ENCODE data around the gene UACA. TPM values are rescaled to one million over a fixed set of nuclear protein-coding genes. Genes with fewer than 3 reads are reported as not detected.

Gene UACA
- total and polyA plus RNA-seq, 2 donors from 2014 or later: 49.6 to 92.7 TPM

- no peaks in the 10 kb centered on the region for H3K27me3 ChIP-seq (ENCODE audit: control insufficient read depth, insufficient read depth, low read length)
- H3K4me1 ChIP-seq (ENCODE audit: control insufficient read depth in 2 of 3, insufficient read depth in 2 of 3, low read depth in 1 of 3, low read length in 3 of 3): peaks cover 0 to 2% (median 0%) of the 10 kb centered on the region in 3 donors
- H3K36me3 ChIP-seq (ENCODE audit: control insufficient read depth in 2 of 3, insufficient read depth in 3 of 3, low read length in 3 of 3): no peaks in the 10 kb centered on the region
- H3K9ac ChIP-seq (ENCODE audit: low read length in 3 of 3): no peak overlapping the region
- no peaks in the 10 kb centered on the region for H3K9me3 ChIP-seq (ENCODE audit: control insufficient read depth in 2 of 3, insufficient read depth in 1 of 3, low read length in 3 of 3)
- no peak for FAIRE-seq
- no peak overlapping the region for H3K27ac ChIP-seq (ENCODE audit: low read depth in 2 of 2, low read length in 2 of 2)
- H3K4me3 ChIP-seq (ENCODE audit: low read length in 3 of 3): no peak overlapping the region
- intact Hi-C loops (cut with DNase I): no loop called here
- no peak for TF ChIP-seq CTCF (IDR thresholded peaks at IDR 0.05; ENCODE audit: borderline replicate concordance, extremely low read depth, insufficient read depth)
- DNase-seq: no peak
These were observed 150.1 kb downstream of the UACA start for GRCh38 chr15:70613271-70613670.

- no peak overlapping the region for H3K27ac ChIP-seq (ENCODE audit: low read depth in 2 of 2, low read length in 2 of 2)
- no peaks in the 10 kb centered on the region for H3K27me3 ChIP-seq (ENCODE audit: control insufficient read depth, insufficient read depth, low read length)
- FAIRE-seq (no peak), DNase-seq (no peak)
- TF ChIP-seq CTCF (IDR thresholded peaks at IDR 0.05; ENCODE audit: borderline replicate concordance, extremely low read depth, insufficient read depth): no peak
- intact Hi-C loops (cut with DNase I): no loop called here
- H3K4me1 ChIP-seq (ENCODE audit: control insufficient read depth in 2 of 3, insufficient read depth in 2 of 3, low read depth in 1 of 3, low read length in 3 of 3): peaks cover 0 to 2% (median 0%) of the 10 kb centered on the region in 3 donors
- no peaks in the 10 kb centered on the region for H3K36me3 ChIP-seq (ENCODE audit: control insufficient read depth in 2 of 3, insufficient read depth in 3 of 3, low read length in 3 of 3)
- H3K9ac ChIP-seq (ENCODE audit: low read length in 3 of 3): no peak overlapping the region
- H3K4me3 ChIP-seq (ENCODE audit: low read length in 3 of 3): no peak overlapping the region
- H3K9me3 ChIP-seq (ENCODE audit: control insufficient read depth in 2 of 3, insufficient read depth in 1 of 3, low read length in 3 of 3): no peaks in the 10 kb centered on the region
These were observed 152.1 kb downstream of the UACA start for GRCh38 chr15:70611286-70611685.

GRCh38 chr15:70610541-70610940 lies 152.8 kb downstream of the UACA start:
- no peak overlapping the region for H3K9ac ChIP-seq (ENCODE audit: low read length in 3 of 3)
- intact Hi-C loops (cut with DNase I): no loop called here
- no peaks in the 10 kb centered on the region for H3K36me3 ChIP-seq (ENCODE audit: control insufficient read depth in 2 of 3, insufficient read depth in 3 of 3, low read length in 3 of 3)
- H3K27me3 ChIP-seq (ENCODE audit: control insufficient read depth, insufficient read depth, low read length): no peaks in the 10 kb centered on the region
- FAIRE-seq (no peak), DNase-seq (no peak)
- no peak for TF ChIP-seq CTCF (IDR thresholded peaks at IDR 0.05; ENCODE audit: borderline replicate concordance, extremely low read depth, insufficient read depth)
- no peak overlapping the region for H3K27ac ChIP-seq (ENCODE audit: low read depth in 2 of 2, low read length in 2 of 2)
- H3K9me3 ChIP-seq (ENCODE audit: control insufficient read depth in 2 of 3, insufficient read depth in 1 of 3, low read length in 3 of 3): no peaks in the 10 kb centered on the region
- H3K4me3 ChIP-seq (ENCODE audit: low read length in 3 of 3): no peak overlapping the region
- H3K4me1 ChIP-seq (ENCODE audit: control insufficient read depth in 2 of 3, insufficient read depth in 2 of 3, low read depth in 1 of 3, low read length in 3 of 3): peaks cover 0 to 2% (median 2%) of the 10 kb centered on the region in 3 donors

GRCh38 chr15:70609889-70610288 lies 153.5 kb downstream of the UACA start:
- H3K9me3 ChIP-seq (ENCODE audit: control insufficient read depth in 2 of 3, insufficient read depth in 1 of 3, low read length in 3 of 3): no peaks in the 10 kb centered on the region
- intact Hi-C loops (cut with DNase I): no loop called here
- H3K9ac ChIP-seq (ENCODE audit: low read length in 3 of 3): no peak overlapping the region
- no peaks in the 10 kb centered on the region for H3K27me3 ChIP-seq (ENCODE audit: control insufficient read depth, insufficient read depth, low read length)
- DNase-seq (no peak), FAIRE-seq (no peak)
- no peaks in the 10 kb centered on the region for H3K36me3 ChIP-seq (ENCODE audit: control insufficient read depth in 2 of 3, insufficient read depth in 3 of 3, low read length in 3 of 3)
- H3K4me1 ChIP-seq (ENCODE audit: control insufficient read depth in 2 of 3, insufficient read depth in 2 of 3, low read depth in 1 of 3, low read length in 3 of 3): peaks cover 0 to 3% (median 2%) of the 10 kb centered on the region in 3 donors
- H3K4me3 ChIP-seq (ENCODE audit: low read length in 3 of 3): no peak overlapping the region
- no peak for TF ChIP-seq CTCF (IDR thresholded peaks at IDR 0.05; ENCODE audit: borderline replicate concordance, extremely low read depth, insufficient read depth)
- H3K27ac ChIP-seq (ENCODE audit: low read depth in 2 of 2, low read length in 2 of 2): no peak overlapping the region
